Uterus (tissue), 4 donors: Measurements from ENCODE around the gene KLRC4. TPM values are rescaled to one million over a fixed set of nuclear protein-coding genes. Genes with fewer than 3 reads are reported as not detected.
"Not testable (repeated sequence)": the region's sequence is repeated elsewhere in the genome, so short reads cannot be mapped to it uniquely, and the experiment has no call there.

ENCODE experiments used
- DNase-seq, 2 donors: peaks; one replicate each; pipeline ENCODE4 v3.0.0-alpha.2; 2019 to 2020
- H3K27ac ChIP-seq, 2 donors: fragments of 200-600 bp; sonication (generic); 1 replicate in 1 of 2; 2 replicates in 1 of 2; pipeline ENCODE4 v1.5.1; 2016 to 2018
- H3K27me3 ChIP-seq, 2 donors: fragments of 200-600 bp; sonication (generic); one replicate each; pipeline ENCODE4 v1.5.1; 2018 to 2019; ENCODE audit warnings: control low read depth in 1 of 2
- H3K36me3 ChIP-seq, 2 donors: fragments of 200-600 bp; sonication (generic); one replicate each; pipeline ENCODE4 v1.5.1; 2019; ENCODE audit warnings: control low read depth in 1 of 2
- H3K4me1 ChIP-seq, 2 donors: fragments of 200-600 bp; sonication (generic); one replicate each; pipeline ENCODE4 v1.5.1; 2018 to 2019; ENCODE audit warnings: control low read depth in 1 of 2
- H3K4me3 ChIP-seq, 2 donors: fragments of 200-600 bp; sonication (generic); 1 replicate in 1 of 2; 2 replicates in 1 of 2; pipeline ENCODE4 v1.5.1; 2018 to 2019; ENCODE audit warnings: mild to moderate bottlenecking in 1 of 2
- H3K9me3 ChIP-seq, 2 donors: fragments of 200-600 bp; sonication (generic); one replicate each; pipeline ENCODE4 v1.5.1; 2019; ENCODE audit warnings: control low read depth in 1 of 2
- CTCF ChIP-seq, 4 experiments: fragments of 200-600 bp in 2 of 4; fragments of 450-650 bp in 2 of 4; sonication (generic) in 2 of 4; IDR thresholded peaks; one replicate each; pipeline ENCODE4 v1.5.1; 2016 to 2019; ENCODE audit warnings: antibody characterized with exemption in 4 of 4, mild to moderate bottlenecking in 2 of 4, moderate library complexity in 1 of 4
- POLR2A ChIP-seq, 2 donors: fragments of 450-650 bp; IDR thresholded peaks; one replicate each; pipeline ENCODE4 v1.6.1; 2016; ENCODE audit warnings: antibody characterized with exemption in 2 of 2, mild to moderate bottlenecking in 1 of 2, moderate library complexity in 1 of 2
- intact Hi-C: fragments of 100-400 bp; cut with DNase I; formaldehyde crosslinking; loops from one replicate; pipeline ENCODE4 v1.15.1; 2023; ENCODE audit warnings: low total_unique reads
- total RNA-seq, 4 donors: library from RNA; depleted of rRNA in 3 of 4; stranded (reverse); fragments of >200 nt in 3 of 4; gene quantifications; one replicate each; pipeline versions ENCODE4 v1.1.0 to v1.2.4, GENCODE V29; 2014 to 2023
- donor health status: DM: yes; HTN: yes; CAD: no.

KLRC4 gene
- total RNA-seq, 4 donors from 2014 or later: 0.85 to 1.8 TPM; not detected in 2

GRCh38 chr12:10372559-10372958 lies 37.0 kb downstream of the KLRC4 start:
- no peak for DNase-seq
- no peak overlapping the region for H3K27ac ChIP-seq
- H3K4me3 ChIP-seq: no peak overlapping the region
- TF ChIP-seq CTCF (IDR thresholded peaks at IDR 0.05) (no peak), POLR2A (IDR thresholded peaks at IDR 0.05) (no peak)
- H3K27me3 ChIP-seq: no peaks in the 10 kb centered on the region
- H3K9me3 ChIP-seq: no peaks in the 10 kb centered on the region
- intact Hi-C loops: no loop called here
- no peaks in the 10 kb centered on the region for H3K36me3 ChIP-seq
- no peaks in the 10 kb centered on the region for H3K4me1 ChIP-seq

- intact Hi-C loops, H3K36me3 ChIP-seq, H3K4me3 ChIP-seq, H3K4me1 ChIP-seq, DNase-seq, H3K27me3 ChIP-seq, H3K9me3 ChIP-seq, H3K27ac ChIP-seq: not testable (repeated sequence)
Measured at GRCh38 chr12:10371893-10372535, 37.5 kb downstream of the KLRC4 start.

GRCh38 chr12:10369557-10370415 lies 39.8 kb downstream of the KLRC4 start:
- Histone ChIP-seq H3K36me3 (no peaks in the 10 kb centered on the region), H3K27ac (peak overlapping the region; percentile 94 to 98), H3K4me1 (peaks cover 0 to 8% of the 10 kb centered on the region in 2 donors), H3K9me3 (no peaks in the 10 kb centered on the region), H3K27me3 (no peaks in the 10 kb centered on the region), H3K4me3 (no peak overlapping the region)
- no peak for DNase-seq
- intact Hi-C loops: loop anchor here (10.0 kb wide), 1 partner anchor 155 kb away; the partner anchor contains the start of gene GABARAPL1
- TF ChIP-seq POLR2A (IDR thresholded peaks at IDR 0.05) (no peak), CTCF (IDR thresholded peaks at IDR 0.05) (no peak)

- no peak for DNase-seq
- Histone ChIP-seq H3K27ac (peak overlapping the region; percentile 94 to 98), H3K4me3 (peak overlapping the region in 1 of 2 donors; percentile 4), H3K4me1 (peaks cover 0 to 8% of the 10 kb centered on the region in 2 donors), H3K27me3 (no peaks in the 10 kb centered on the region), H3K36me3 (no peaks in the 10 kb centered on the region), H3K9me3 (no peaks in the 10 kb centered on the region)
- intact Hi-C loops: loop anchor here (10.0 kb wide), 1 partner anchor 154 kb away; the partner anchor contains the start of gene GABARAPL1
- TF ChIP-seq CTCF (IDR thresholded peaks at IDR 0.05): no peak
- TF ChIP-seq POLR2A (IDR thresholded peaks at IDR 0.05): no peak
Measured at GRCh38 chr12:10368206-10369171, 41.1 kb downstream of the KLRC4 start.

GRCh38 chr12:10367714-10368113 lies 41.8 kb downstream of the KLRC4 start:
- intact Hi-C loops: loop anchor here (10.0 kb wide), 1 partner anchor 153 kb away; the partner anchor contains the start of gene GABARAPL1
- H3K27ac ChIP-seq: peak overlapping the region; percentile 94 to 98
- not testable (repeated sequence) for DNase-seq, H3K27me3 ChIP-seq, H3K4me1 ChIP-seq, H3K9me3 ChIP-seq, H3K4me3 ChIP-seq, H3K36me3 ChIP-seq
